ENCODE data around the gene EEA1. TPM values are rescaled to one million over a fixed set of nuclear protein-coding genes. Genes with fewer than 3 reads are reported as not detected.

EEA1 gene
- polyA plus RNA-seq, 1 donor from 2014 or later, result 5.6 TPM

- no peaks in the 10 kb centered on the region for H3K9me2 ChIP-seq (ENCODE audit: insufficient read depth, low read length)
- no peak for TF ChIP-seq TAF1 (IDR thresholded peaks at IDR 0.05; ENCODE audit: low read depth)
- H3F3A ChIP-seq (ENCODE audit: insufficient read depth, low read length, poor library complexity, severe bottlenecking), result no peaks in the 10 kb centered on the region
- no peaks in the 10 kb centered on the region for H3K79me2 ChIP-seq (replicated peaks; ENCODE audit: insufficient read depth, low read length)
- H4K20me1 ChIP-seq (ENCODE audit: insufficient read depth), result no peaks in the 10 kb centered on the region
- no peaks in the 10 kb centered on the region for H3K9me3 ChIP-seq (ENCODE audit: low read length)
- no peak overlapping the region for H3K27ac ChIP-seq (ENCODE audit: low read length)
- H3K4me2 ChIP-seq (ENCODE audit: low read length), result no peak overlapping the region
- no peak overlapping the region for H2AFZ ChIP-seq (ENCODE audit: low read depth, low read length)
- H3K4me3 ChIP-seq (ENCODE audit: low read length), result no peak overlapping the region
- no peak overlapping the region for H3K9ac ChIP-seq (ENCODE audit: low read length)
- no peaks in the 10 kb centered on the region for H3K27me3 ChIP-seq (ENCODE audit: insufficient read depth, low read depth, low read length)
- H3K36me3 ChIP-seq (ENCODE audit: insufficient read depth, low read length), result no peaks in the 10 kb centered on the region
These were observed 49.3 kb downstream of the EEA1 start for GRCh38 chr12:92879698-92880322.

- Histone ChIP-seq H3K9me3 (ENCODE audit: low read length) (no peaks in the 10 kb centered on the region), H3K27ac (ENCODE audit: low read length) (no peak overlapping the region), H3K9me2 (ENCODE audit: insufficient read depth, low read length) (no peaks in the 10 kb centered on the region), H3K27me3 (ENCODE audit: insufficient read depth, low read depth, low read length) (no peaks in the 10 kb centered on the region), H3K9ac (ENCODE audit: low read length) (no peak overlapping the region), H3K4me2 (ENCODE audit: low read length) (no peak overlapping the region), H3K4me3 (ENCODE audit: low read length) (no peak overlapping the region), H3K36me3 (ENCODE audit: insufficient read depth, low read length) (no peaks in the 10 kb centered on the region), H3K79me2 (replicated peaks; ENCODE audit: insufficient read depth, low read length) (no peaks in the 10 kb centered on the region), H3F3A (ENCODE audit: insufficient read depth, low read length, poor library complexity, severe bottlenecking) (no peaks in the 10 kb centered on the region), H2AFZ (ENCODE audit: low read depth, low read length) (no peak overlapping the region), H4K20me1 (ENCODE audit: insufficient read depth) (no peaks in the 10 kb centered on the region)
- no peak for TF ChIP-seq TAF1 (IDR thresholded peaks at IDR 0.05; ENCODE audit: low read depth)
- TF ChIP-seq SMC3 (conservative IDR thresholded peaks at IDR 0.05; ENCODE audit: poor library complexity), result no peak
These were observed 51.2 kb downstream of the EEA1 start for GRCh38 chr12:92877904-92878303.

GRCh38 chr12:92876496-92876895 is 52.6 kb downstream of the EEA1 start:
- H4K20me1 ChIP-seq (ENCODE audit: insufficient read depth), result no peaks in the 10 kb centered on the region
- TF ChIP-seq EP300 (conservative IDR thresholded peaks at IDR 0.05; ENCODE audit: poor library complexity, severe bottlenecking) (no peak), TAF1 (IDR thresholded peaks at IDR 0.05; ENCODE audit: low read depth) (no peak), MXI1 (conservative IDR thresholded peaks at IDR 0.05; ENCODE audit: poor library complexity, severe bottlenecking) (no peak), SMC3 (conservative IDR thresholded peaks at IDR 0.05; ENCODE audit: poor library complexity) (no peak), RAD21 (conservative IDR thresholded peaks at IDR 0.05) (no peak), CTCF (IDR thresholded peaks at IDR 0.05; ENCODE audit: poor library complexity, severe bottlenecking) (no peak), REST (IDR thresholded peaks at IDR 0.05; ENCODE audit: borderline replicate concordance) (no peak), POLR2AphosphoS5 (IDR thresholded peaks at IDR 0.05) (no peak), EZH2 (IDR thresholded peaks at IDR 0.05; ENCODE audit: borderline replicate concordance, insufficient read depth, low read length, poor library complexity, severe bottlenecking) (no peak)

More at GRCh38 chr12:92876496-92876895, 52.6 kb downstream of the EEA1 start:
- no peak overlapping the region for H3K4me3 ChIP-seq (ENCODE audit: low read length)
- H3K4me2 ChIP-seq (ENCODE audit: low read length), result no peak overlapping the region
- no peaks in the 10 kb centered on the region for H3K27me3 ChIP-seq (ENCODE audit: insufficient read depth, low read depth, low read length)
- H3F3A ChIP-seq (ENCODE audit: insufficient read depth, low read length, poor library complexity, severe bottlenecking), result no peaks in the 10 kb centered on the region
- no peaks in the 10 kb centered on the region for H3K9me2 ChIP-seq (ENCODE audit: insufficient read depth, low read length)
- H3K79me2 ChIP-seq (replicated peaks; ENCODE audit: insufficient read depth, low read length), result no peaks in the 10 kb centered on the region
- no peak overlapping the region for H3K27ac ChIP-seq (ENCODE audit: low read length)
- H2AFZ ChIP-seq (ENCODE audit: low read depth, low read length), result no peak overlapping the region
- no peaks in the 10 kb centered on the region for H3K36me3 ChIP-seq (ENCODE audit: insufficient read depth, low read length)
- no peaks in the 10 kb centered on the region for H3K9me3 ChIP-seq (ENCODE audit: low read length)
- no peak overlapping the region for H3K9ac ChIP-seq (ENCODE audit: low read length)

Measured in neural cell (in vitro differentiated cells).